Uterus (tissue), 2 donors: ENCODE data around the gene RIOK1.

Experiments
- POLR2A ChIP-seq, 2 donors: fragments of 450-650 bp; IDR thresholded peaks; one replicate each; pipeline ENCODE4 v1.6.1; 2016; ENCODE audit warnings: antibody characterized with exemption in 2 of 2, mild to moderate bottlenecking in 1 of 2, moderate library complexity in 1 of 2
- TF ChIP-seq, protein P1 (sequence below), 4 experiments: fragments of 200-600 bp in 2 of 4; fragments of 450-650 bp in 2 of 4; sonication (generic) in 2 of 4; IDR thresholded peaks; one replicate each; pipeline ENCODE4 v1.5.1; 2016 to 2019; ENCODE audit warnings: antibody characterized with exemption in 4 of 4, mild to moderate bottlenecking in 2 of 4, moderate library complexity in 1 of 4

- TF ChIP-seq, protein P1, sequence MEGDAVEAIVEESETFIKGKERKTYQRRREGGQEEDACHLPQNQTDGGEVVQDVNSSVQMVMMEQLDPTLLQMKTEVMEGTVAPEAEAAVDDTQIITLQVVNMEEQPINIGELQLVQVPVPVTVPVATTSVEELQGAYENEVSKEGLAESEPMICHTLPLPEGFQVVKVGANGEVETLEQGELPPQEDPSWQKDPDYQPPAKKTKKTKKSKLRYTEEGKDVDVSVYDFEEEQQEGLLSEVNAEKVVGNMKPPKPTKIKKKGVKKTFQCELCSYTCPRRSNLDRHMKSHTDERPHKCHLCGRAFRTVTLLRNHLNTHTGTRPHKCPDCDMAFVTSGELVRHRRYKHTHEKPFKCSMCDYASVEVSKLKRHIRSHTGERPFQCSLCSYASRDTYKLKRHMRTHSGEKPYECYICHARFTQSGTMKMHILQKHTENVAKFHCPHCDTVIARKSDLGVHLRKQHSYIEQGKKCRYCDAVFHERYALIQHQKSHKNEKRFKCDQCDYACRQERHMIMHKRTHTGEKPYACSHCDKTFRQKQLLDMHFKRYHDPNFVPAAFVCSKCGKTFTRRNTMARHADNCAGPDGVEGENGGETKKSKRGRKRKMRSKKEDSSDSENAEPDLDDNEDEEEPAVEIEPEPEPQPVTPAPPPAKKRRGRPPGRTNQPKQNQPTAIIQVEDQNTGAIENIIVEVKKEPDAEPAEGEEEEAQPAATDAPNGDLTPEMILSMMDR (IDR thresholded peaks at IDR 0.05) = no peak
- no peak for TF ChIP-seq POLR2A (IDR thresholded peaks at IDR 0.05)
Observed at GRCh38 chr6:7392402-7392801, 2.8 kb downstream of the RIOK1 start.
